HG03432 (cell line): ENCODE data around the gene WBP1L.
"Not testable (repeated sequence)": the region's sequence is repeated elsewhere in the genome, so short reads cannot be mapped to it uniquely, and the experiment has no call there.

Source experiments
- ATAC-seq: cut with Tn5 transposase; IDR thresholded peaks from one replicate; pipeline ENCODE4 v1.9.1; 2021; ENCODE audit warnings: mild to moderate bottlenecking, moderate library complexity; ENCODE audit not compliant: unreplicated experiment

The WBP1L gene

DNA sequence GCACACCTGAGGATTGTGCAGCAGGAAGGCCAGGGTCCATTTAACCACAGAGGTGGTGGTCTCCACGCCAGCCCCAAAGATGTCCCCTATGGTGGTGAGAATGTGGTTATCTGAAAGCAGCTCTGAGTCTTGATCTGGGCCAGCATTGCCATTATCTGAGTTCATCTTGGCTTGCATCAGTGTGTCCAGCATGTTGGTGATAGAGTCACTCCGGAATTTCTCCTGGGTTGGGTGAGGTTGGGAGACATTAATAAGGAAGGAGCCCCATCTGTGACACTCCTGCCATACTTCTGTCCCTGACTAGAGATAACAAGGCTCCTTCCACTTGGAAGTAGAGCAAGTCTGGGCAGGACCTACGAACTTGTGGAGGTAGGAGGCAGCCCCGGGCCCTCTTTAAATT, 89.2 kb downstream of the WBP1L start:
- no peak for ATAC-seq

DNA sequence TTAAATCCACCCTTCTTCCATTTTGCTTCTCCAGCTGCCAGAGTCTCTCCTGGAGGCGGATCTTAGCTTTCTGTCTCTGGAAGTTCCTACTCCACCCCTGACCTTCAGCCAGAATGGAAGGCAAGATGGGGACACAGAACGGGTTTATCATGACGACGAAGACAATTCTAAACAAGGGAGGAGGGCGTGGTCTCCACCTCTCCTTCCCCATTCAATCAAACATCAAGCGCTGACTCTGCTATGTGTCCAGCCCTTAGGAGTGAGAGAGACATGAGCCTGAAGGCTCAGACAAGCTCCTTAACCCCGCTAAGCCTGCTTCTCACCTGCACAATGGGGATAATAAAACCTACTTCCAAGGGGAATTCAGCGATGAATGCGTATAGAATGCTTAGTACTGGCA, 90.4 kb downstream of the WBP1L start:
- no peak for ATAC-seq

DNA sequence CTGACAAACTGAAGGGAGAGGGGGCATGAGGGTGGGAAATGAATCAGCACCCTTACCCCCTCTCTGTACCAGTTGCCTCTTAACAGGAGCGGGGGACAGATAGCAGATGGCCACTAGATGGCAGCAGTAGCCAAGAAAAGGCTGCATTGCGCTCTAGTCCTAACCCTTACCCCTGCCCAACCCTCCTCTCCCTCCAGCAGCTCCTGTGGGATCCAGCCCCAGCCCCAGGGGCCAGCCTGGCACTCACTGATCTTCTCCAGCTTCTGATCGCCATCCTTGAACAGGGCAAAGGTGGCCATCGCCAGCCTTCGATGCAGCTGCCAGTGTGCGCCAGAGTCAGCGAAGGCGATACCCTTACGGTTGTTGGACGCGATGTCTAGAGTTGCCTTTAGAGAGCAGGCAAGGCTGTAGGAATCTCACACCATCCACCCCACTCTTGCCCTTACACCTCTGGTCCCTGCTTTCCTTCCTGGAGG, 91.3 kb downstream of the WBP1L start:
- ATAC-seq: peak; percentile 49

DNA sequence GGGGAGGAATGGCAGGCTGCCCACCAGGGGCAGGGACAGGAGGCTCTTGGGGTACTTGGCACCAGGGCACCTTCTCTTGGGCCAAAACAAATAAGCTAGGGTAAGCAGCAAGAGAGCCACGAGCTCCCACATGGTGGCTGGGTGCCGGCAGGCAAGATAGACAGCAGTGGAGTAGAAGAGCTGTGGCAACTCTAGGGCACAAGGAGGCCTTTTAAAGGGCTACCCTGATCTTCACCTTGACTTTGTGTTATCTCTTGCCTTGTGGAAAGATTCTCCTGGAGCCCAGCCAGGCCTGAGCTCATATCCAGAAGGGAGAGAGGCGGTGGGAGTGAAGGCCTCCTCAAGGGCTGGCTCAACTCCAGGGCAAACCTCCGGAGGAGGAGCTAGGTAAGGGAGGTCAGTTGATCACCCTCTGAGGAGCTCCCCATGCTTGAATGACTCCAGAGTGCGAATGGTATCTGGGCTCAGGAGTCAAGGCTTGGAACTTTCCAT, 93.5 kb downstream of the WBP1L start, which contains the start of gene CYP17A1:
Gene CYP17A1 (minus strand): TSS at position 184 of the 492 bp plus-strand sequence. CDS start 52 bp downstream, at position 132.
- ATAC-seq: no peak

GRCh38 chr10:102838276-102838927, 94.7 kb downstream of the WBP1L start:
- ATAC-seq: not testable (repeated sequence)

- ATAC-seq: no peak
Observed at GRCh38 chr10:102841827-102842345, 98.1 kb downstream of the WBP1L start.

GRCh38 chr10:102843139-102843538, 99.4 kb downstream of the WBP1L start:
- ATAC-seq: not testable (repeated sequence)

DNA sequence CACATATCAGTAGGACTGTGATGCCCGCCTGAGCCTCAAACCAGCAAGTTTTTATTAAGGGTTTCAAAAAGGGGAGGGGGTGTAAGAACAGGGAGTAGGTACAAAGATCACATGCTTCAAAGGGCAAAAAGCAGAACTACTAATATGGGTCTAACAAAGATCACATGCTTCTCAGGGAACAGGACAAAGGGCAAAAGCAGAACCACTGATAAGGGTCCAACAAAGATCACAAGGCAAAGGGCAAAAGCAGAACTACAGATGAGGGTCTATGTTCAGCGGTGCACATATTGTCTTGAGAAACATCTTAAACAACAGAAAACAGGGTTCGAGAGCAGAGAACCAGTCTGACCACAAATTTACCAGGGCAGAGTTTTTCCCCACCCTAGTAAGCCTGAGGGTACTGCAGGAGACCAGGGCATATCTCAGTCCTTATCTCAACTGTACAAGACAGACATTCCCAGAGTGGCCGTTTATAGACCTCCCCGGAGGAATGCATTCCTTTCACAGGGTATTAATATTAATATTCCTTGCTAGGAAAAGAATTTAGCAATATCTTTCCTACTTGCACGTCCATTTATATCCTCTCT, 100.5 kb downstream of the WBP1L start:
- ATAC-seq: not testable (repeated sequence)

DNA sequence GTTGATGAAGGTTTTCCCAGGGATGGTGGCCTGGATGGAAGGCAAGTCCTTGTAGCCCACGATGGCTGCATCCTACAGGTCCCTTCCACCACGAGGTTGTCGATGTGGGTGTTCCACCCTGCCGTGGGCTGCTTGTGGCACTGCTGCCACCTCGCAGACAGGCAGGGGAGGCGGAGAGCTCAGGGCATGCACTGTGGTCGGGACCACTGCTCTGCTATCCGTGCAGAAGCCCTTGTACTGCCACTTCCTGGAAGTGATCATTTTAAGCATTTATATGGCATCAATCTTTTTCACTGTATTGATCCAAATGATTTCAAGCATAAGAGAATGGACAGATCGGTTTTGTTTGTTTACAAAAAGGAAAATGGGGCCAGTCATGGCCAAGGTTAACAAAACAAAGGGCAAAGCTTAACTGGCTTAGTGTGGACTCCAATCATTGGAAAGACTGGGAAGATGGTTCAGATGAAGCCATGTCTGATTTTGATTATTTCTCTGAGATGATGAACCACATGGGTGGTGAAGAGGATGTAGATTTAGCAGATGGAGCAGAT, 101.7 kb downstream of the WBP1L start:
- ATAC-seq: no peak

DNA sequence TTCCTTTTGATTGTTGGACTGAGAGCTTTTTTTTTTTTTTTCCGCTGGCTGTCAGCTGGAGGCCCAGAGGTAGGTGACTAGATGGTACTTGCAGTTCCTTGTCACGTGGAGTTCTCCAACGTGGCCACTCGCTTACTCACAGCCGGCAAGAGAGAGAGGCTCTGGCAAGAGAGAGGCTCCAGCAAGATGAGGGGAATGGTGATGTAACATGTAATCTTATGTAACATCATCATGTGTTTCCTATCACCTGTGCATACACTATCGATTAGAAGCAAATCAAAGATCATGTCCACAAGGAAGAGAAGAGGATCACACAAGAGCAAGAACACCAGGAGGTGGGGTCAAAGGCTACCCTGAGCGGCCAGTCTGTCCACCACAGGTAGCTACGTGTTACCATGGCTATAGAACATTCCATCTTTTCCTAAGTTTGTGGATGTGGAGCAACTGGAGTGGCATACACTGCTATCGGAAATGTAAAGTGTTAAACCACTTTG, 106.3 kb downstream of the WBP1L start:
- ATAC-seq: no peak

DNA sequence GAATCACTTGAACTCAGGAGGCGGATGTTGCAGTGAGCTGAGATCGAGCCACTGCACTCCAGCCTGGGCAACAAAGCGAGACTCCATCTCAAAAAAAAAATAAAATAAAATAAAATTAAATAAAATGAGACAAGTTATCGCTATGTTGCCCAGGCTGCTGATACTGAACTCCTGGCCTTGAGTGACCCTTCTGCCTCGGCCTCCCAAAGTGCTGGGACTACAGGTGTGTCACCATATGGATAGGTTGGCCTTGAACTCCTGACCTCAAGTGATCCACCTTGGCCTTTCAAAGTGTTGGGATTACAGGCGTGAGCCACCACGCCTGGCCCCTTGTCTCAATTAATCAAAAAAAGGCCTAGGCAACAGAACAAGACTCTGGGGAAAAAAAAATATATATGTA, 109.5 kb downstream of the WBP1L start:
- not testable (repeated sequence) for ATAC-seq

DNA sequence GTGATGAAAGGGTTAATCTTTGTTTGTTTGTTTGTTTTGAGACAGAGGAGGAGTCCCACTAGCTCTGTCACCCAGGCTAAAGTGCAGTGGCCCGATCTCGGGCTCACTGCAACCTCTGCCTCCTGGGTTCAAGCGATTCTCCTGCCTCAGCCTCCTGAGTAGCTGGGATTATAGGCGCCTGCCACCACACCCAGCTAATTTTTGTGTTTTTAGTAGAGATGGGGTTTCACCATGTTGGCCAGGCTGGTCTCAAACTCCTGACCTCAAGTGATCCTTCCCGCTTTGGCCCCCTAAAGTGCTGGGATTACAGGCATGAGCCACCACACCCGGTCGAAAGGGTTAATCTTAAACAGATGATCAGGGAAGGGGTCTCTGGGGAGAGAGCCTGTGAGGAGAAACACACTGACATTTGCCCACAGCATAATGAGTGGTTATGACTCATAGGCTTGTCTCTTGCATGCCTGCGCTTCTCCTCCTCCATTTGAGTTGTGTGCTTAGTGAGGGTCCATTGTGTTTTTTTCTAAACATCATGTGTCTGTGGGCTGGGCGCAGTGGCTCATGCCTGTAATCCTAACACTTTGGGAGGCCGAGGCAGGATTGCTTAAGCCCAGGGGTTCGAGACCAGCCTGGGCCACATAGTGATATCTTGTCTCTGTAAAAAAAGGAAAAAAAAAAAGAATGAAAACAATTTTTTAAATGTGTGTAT, 112.1 kb downstream of the WBP1L start:
- not testable (repeated sequence) for ATAC-seq

DNA sequence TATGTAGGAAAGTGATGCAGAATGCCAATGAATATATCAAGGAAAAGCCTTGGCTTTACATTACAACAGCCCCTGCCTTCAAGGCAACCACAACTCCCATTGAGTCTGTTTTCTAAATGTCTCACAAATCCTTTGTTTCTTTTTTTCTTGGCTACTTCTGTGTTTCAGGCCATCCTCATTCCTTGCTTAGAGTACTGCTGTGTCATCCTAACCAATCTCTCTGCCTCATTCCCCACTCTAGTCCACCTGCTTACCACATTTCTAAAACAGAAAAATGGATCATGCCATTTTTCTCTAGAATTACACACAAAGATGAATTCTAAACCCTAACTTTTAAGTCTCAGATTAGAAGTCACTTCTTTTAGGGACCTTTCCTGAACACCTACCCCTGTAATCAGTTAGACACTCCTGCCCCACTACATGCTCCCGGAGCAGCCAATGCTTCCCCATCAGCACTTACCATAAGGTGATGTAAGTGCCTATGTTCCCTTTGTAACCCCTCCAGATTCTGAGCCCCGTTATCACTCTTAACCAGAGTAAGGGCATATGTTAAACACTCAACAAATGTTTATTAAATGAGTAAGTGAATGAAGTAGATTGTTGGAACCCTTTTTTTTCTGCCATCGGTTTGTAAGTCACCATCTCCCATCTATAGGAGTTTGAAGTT, 113.1 kb downstream of the WBP1L start:
- no peak for ATAC-seq

GRCh38 chr10:102859911-102860310, 116.2 kb downstream of the WBP1L start:
- ATAC-seq: no peak

DNA sequence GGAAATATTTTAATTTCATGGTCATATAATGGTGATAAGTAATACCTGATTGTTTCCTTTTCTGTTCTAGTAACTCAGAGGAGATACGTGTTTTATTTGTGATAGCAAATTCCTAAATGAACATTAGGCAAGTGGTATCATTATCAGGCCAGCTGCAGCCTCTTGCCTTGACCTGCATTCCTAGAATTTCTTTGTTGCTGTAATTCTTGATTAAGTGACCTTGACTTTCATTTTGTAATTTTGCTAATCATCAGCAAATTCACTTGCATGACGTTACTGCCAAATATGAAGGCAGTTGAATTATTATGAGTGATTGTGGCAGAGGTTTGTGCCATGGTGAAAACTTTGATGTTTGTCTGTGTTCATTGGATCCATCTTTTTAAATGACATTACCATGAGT, 119.9 kb downstream of the WBP1L start:
- ATAC-seq: no peak

GRCh38 chr10:102865620-102866019, 121.9 kb downstream of the WBP1L start:
- no peak for ATAC-seq
